Panc1 (cell line): ENCODE measurements around the gene PAPPA. TPM values are rescaled to one million over a fixed set of nuclear protein-coding genes. Genes with fewer than 3 reads are reported as not detected.

ENCODE experiments used
- ATAC-seq: fragments of 200-7000 bp; cut with Tn5 transposase; 2 replicates; pipeline ENCODE4 v1.9.1; 2020; ENCODE audit warnings: mild to moderate bottlenecking, moderate library complexity
- BruUV-seq: library from RNA; stranded (reverse); fragments of 400-500 nt; replicated peaks from 2 replicates; lab custom pipeline; 2021; lab: Mats Ljungman, UMichigan
- CTCF ChIA-PET: fragments of 300-600 bp; sonication (Branson Sonifier 250); formaldehyde crosslinking; loops from one replicate; lab custom pipeline; 2022; ENCODE audit warnings: antibody characterized with exemption; lab: Charles Lee
- POLR2A ChIA-PET: fragments of 300-600 bp; sonication (Branson Sonifier 250); formaldehyde crosslinking; loops from one replicate; lab custom pipeline; 2022; ENCODE audit warnings: antibody characterized with exemption; lab: Charles Lee
- DNase-seq: peaks from one replicate; pipeline ENCODE4 v3.0.0-alpha.2; 2010; ENCODE audit warnings: low read depth, low spot score
- H3K27ac ChIP-seq: 2 replicates; pipeline ENCODE4 v1.5.1; 2011; ENCODE audit warnings: mild to moderate bottlenecking, low read length, inconsistent platforms
- H3K27me3 ChIP-seq: fragments of 200-500 bp; sonication (Bioruptor generic); 2 replicates; pipeline ENCODE4 v1.6.0; 2014; ENCODE audit warnings: low read length, inconsistent platforms; ENCODE audit not compliant: control insufficient read depth, insufficient read depth
- H3K36me3 ChIP-seq: fragments of 200-500 bp; sonication (Bioruptor generic); 2 replicates; pipeline ENCODE4 v1.5.1; 2014; ENCODE audit warnings: inconsistent platforms, mild to moderate bottlenecking, low read length, moderate library complexity; ENCODE audit not compliant: control insufficient read depth, insufficient read depth
- H3K4me1 ChIP-seq: 2 replicates; pipeline ENCODE4 v1.5.1; 2011; ENCODE audit warnings: inconsistent platforms, mild to moderate bottlenecking, low read length, moderate library complexity; ENCODE audit not compliant: control insufficient read depth, insufficient read depth
- H3K4me3 ChIP-seq, 2 experiments: 2 replicates each; pipeline ENCODE4 v1.5.1; 2011 to 2012; ENCODE audit warnings: low read depth in 2 of 2, low read length in 2 of 2, mild to moderate bottlenecking in 2 of 2, inconsistent platforms in 1 of 2, moderate library complexity in 1 of 2
- H3K9me3 ChIP-seq: fragments of 200-500 bp; sonication (Bioruptor generic); 2 replicates; pipeline ENCODE4 v1.5.1; 2014; ENCODE audit warnings: low read depth, mild to moderate bottlenecking, inconsistent platforms, low read length, moderate library complexity; ENCODE audit not compliant: control insufficient read depth, insufficient read depth
- POLR2AphosphoS5 ChIP-seq: IDR thresholded peaks from 2 replicates; pipeline ENCODE4 v1.6.1; 2012; ENCODE audit warnings: mild to moderate bottlenecking, low read depth, low read length, moderate library complexity
- SIN3A ChIP-seq: IDR thresholded peaks from 2 replicates; pipeline ENCODE4 v1.6.1; 2012; ENCODE audit warnings: low read depth, mild to moderate bottlenecking, low read length, moderate library complexity, borderline replicate concordance; ENCODE audit not compliant: insufficient read depth
- TCF7L2 ChIP-seq: IDR thresholded peaks from 2 replicates; pipeline ENCODE4 v1.6.1; 2011; ENCODE audit warnings: mild to moderate bottlenecking, low read depth, low read length, inconsistent platforms
- in situ Hi-C: cut with HindIII; loops from 2 replicates; pipeline ENCODE4 v1.10.0; 2016; ENCODE audit warnings: low sequenced_read_pairs, low pct_unique_long_range_greater_than_20kb
- intact Hi-C: fragments of 100-400 bp; cut with micrococcal nuclease; formaldehyde crosslinking; loops from one replicate; pipeline ENCODE4 v1.10.0; 2022; ENCODE audit not compliant: unreplicated experiment
- total RNA-seq: library from RNA; stranded (reverse); gene quantifications from one replicate; pipeline ENCODE4 v1.2.1, GENCODE V29; 2021; ENCODE audit not compliant: unreplicated experiment
- TF ChIP-seq, protein P1 (sequence below): fragments of 450-650 bp; IDR thresholded peaks from 2 replicates; pipeline ENCODE4 v1.5.1; 2017; ENCODE audit warnings: mild to moderate bottlenecking
- TF ChIP-seq, protein P2 (sequence below), 2 experiments: IDR thresholded peaks; 2 replicates each; pipeline ENCODE4 v1.6.1; 2011 to 2012; ENCODE audit warnings: low read depth in 2 of 2, control low read depth in 1 of 2, low read length in 1 of 2, mild to moderate bottlenecking in 1 of 2, moderate library complexity in 1 of 2; ENCODE audit not compliant: insufficient read depth in 1 of 2

The PAPPA gene
- total RNA-seq, 1 experiment from 2014 or later, result 1.2 TPM

DNA sequence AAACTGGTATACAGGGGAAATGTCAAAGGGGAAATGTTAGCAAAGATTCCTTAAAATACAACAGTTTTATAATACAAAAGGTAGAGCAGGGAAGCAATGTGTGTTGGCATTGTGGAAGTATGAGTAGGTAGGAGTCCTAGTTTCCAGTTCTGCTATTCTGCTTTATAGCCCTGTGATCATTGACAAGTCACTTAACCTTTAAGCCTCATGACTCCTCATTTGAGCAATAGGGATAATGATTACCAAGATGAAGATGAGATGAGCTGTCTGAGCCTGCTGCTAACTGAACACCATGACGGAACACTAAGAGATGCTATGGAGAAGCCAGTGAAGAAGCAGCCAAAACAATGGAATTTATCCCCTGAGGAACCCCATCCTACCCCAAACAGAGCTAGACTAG, 251.7 kb downstream of the PAPPA start:
- Histone ChIP-seq H3K4me1 (no peaks in the 10 kb centered on the region), H3K4me3 (no peak overlapping the region), H3K27me3 (no peaks in the 10 kb centered on the region), H3K9me3 (no peaks in the 10 kb centered on the region), H3K27ac (no peak overlapping the region), H3K36me3 (no peaks in the 10 kb centered on the region)
- DNase-seq (no peak), ATAC-seq (no peak)
- no peak for TF ChIP-seq SIN3A
- TF ChIP-seq, protein P1, sequence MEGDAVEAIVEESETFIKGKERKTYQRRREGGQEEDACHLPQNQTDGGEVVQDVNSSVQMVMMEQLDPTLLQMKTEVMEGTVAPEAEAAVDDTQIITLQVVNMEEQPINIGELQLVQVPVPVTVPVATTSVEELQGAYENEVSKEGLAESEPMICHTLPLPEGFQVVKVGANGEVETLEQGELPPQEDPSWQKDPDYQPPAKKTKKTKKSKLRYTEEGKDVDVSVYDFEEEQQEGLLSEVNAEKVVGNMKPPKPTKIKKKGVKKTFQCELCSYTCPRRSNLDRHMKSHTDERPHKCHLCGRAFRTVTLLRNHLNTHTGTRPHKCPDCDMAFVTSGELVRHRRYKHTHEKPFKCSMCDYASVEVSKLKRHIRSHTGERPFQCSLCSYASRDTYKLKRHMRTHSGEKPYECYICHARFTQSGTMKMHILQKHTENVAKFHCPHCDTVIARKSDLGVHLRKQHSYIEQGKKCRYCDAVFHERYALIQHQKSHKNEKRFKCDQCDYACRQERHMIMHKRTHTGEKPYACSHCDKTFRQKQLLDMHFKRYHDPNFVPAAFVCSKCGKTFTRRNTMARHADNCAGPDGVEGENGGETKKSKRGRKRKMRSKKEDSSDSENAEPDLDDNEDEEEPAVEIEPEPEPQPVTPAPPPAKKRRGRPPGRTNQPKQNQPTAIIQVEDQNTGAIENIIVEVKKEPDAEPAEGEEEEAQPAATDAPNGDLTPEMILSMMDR, result no peak
- BruUV-seq, result no TSS peak
- intact Hi-C loops, result no loop called here
- in situ Hi-C loops, result no loop called here
- ChIA-PET CTCF (no interaction called here), POLR2A (no interaction called here)

DNA sequence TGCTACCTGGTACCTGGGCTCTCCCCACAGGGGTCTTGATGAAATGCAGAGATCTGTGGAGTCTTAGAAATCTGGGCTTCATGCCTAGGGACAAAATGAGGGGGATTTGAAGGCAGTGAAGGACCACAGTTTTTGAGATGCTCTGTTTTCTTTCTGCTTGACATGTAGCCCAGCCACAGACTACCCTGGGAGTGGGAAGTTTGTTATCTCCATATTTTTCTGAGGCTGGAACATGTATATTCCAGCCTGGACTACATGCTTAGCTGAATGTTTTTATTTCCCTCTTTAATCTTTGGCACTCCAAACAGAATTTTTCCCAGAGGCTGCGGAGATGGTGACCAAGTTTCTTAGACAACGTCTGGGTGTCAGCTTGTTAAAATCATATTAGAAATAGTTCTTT, 252.9 kb downstream of the PAPPA start:
- Histone ChIP-seq H3K27me3 (no peaks in the 10 kb centered on the region), H3K4me3 (no peak overlapping the region), H3K27ac (no peak overlapping the region), H3K36me3 (no peaks in the 10 kb centered on the region), H3K9me3 (no peaks in the 10 kb centered on the region), H3K4me1 (no peaks in the 10 kb centered on the region)
- ChIA-PET POLR2A (no interaction called here), CTCF (no interaction called here)
- intact Hi-C loops (no loop called here), in situ Hi-C loops (no loop called here)
- TF ChIP-seq, protein P2, sequence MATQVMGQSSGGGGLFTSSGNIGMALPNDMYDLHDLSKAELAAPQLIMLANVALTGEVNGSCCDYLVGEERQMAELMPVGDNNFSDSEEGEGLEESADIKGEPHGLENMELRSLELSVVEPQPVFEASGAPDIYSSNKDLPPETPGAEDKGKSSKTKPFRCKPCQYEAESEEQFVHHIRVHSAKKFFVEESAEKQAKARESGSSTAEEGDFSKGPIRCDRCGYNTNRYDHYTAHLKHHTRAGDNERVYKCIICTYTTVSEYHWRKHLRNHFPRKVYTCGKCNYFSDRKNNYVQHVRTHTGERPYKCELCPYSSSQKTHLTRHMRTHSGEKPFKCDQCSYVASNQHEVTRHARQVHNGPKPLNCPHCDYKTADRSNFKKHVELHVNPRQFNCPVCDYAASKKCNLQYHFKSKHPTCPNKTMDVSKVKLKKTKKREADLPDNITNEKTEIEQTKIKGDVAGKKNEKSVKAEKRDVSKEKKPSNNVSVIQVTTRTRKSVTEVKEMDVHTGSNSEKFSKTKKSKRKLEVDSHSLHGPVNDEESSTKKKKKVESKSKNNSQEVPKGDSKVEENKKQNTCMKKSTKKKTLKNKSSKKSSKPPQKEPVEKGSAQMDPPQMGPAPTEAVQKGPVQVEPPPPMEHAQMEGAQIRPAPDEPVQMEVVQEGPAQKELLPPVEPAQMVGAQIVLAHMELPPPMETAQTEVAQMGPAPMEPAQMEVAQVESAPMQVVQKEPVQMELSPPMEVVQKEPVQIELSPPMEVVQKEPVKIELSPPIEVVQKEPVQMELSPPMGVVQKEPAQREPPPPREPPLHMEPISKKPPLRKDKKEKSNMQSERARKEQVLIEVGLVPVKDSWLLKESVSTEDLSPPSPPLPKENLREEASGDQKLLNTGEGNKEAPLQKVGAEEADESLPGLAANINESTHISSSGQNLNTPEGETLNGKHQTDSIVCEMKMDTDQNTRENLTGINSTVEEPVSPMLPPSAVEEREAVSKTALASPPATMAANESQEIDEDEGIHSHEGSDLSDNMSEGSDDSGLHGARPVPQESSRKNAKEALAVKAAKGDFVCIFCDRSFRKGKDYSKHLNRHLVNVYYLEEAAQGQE (IDR thresholded peaks at IDR 0.05; ENCODE audit: insufficient read depth in 1 of 2, low read depth in 2 of 2, low read length in 1 of 2), result no peak
- TF ChIP-seq, protein P1, result no peak
- no peak for TF ChIP-seq SIN3A
- no peak for TF ChIP-seq POLR2AphosphoS5
- no peak for TF ChIP-seq TCF7L2
- BruUV-seq, result no TSS peak
- ATAC-seq, result no peak
- DNase-seq, result no peak
